ENCODE data around the gene ARHGAP24. TPM values are rescaled to one million over a fixed set of nuclear protein-coding genes. Genes with fewer than 3 reads are reported as not detected.

ARHGAP24 gene
- polyA plus RNA-seq, 2 of the 4 experiments (the other 2 are of a cell fraction), result 1.7 to 12.1 TPM

GRCh38 chr4:85979276-85979675, 504.3 kb downstream of the ARHGAP24 start:
- TF ChIP-seq KDM1A (IDR thresholded peaks at IDR 0.05; ENCODE audit: low read depth) (no peak), HEYL (CRISPR knock-in tag; IDR thresholded peaks at IDR 0.05) (no peak), MAFK (IDR thresholded peaks at IDR 0.05; ENCODE audit: partially characterized antibody) (no peak), GATA3 (IDR thresholded peaks at IDR 0.05; ENCODE audit: borderline replicate concordance) (no peak), ESRRA (IDR thresholded peaks at IDR 0.05; ENCODE audit: borderline replicate concordance, low read length) (no peak), RFX5 (IDR thresholded peaks at IDR 0.05) (no peak), JUNB (IDR thresholded peaks at IDR 0.05) (no peak), ZFP36 (IDR thresholded peaks at IDR 0.05; ENCODE audit: borderline replicate concordance, partially characterized antibody) (no peak), PBX3 (IDR thresholded peaks at IDR 0.05) (no peak), NR3C1 (IDR thresholded peaks at IDR 0.05) (no peak), ELK1 (IDR thresholded peaks at IDR 0.05; ENCODE audit: low read depth, low read length) (no peak), TFCP2L1 (CRISPR knock-in tag; IDR thresholded peaks at IDR 0.05) (no peak), ZSCAN20 (CRISPR knock-in tag; IDR thresholded peaks at IDR 0.05) (no peak), FOSB (CRISPR knock-in tag; IDR thresholded peaks at IDR 0.05) (no peak), SMC3 (IDR thresholded peaks at IDR 0.05) (no peak), HES2 (IDR thresholded peaks at IDR 0.05) (no peak), KDM5A (IDR thresholded peaks at IDR 0.05) (no peak), ZNF302 (CRISPR knock-in tag; IDR thresholded peaks at IDR 0.05) (no peak), CHD2 (IDR thresholded peaks at IDR 0.05; ENCODE audit: low read length, partially characterized antibody) (no peak)
- TF ChIP-seq, protein P1, sequence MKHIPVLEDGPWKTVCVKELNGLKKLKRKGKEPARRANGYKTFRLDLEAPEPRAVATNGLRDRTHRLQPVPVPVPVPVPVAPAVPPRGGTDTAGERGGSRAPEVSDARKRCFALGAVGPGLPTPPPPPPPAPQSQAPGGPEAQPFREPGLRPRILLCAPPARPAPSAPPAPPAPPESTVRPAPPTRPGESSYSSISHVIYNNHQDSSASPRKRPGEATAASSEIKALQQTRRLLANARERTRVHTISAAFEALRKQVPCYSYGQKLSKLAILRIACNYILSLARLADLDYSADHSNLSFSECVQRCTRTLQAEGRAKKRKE (CRISPR knock-in tag; IDR thresholded peaks at IDR 0.05; ENCODE audit: low read depth), result no peak
- no peak for DNase-seq (ENCODE audit: low read depth in 1 of 2, low spot score in 1 of 2)
- no peak overlapping the region for H3K27ac ChIP-seq
- 62% methylated on average over 3 of the region's 3 CpGs for WGBS (ENCODE audit: missing lambda C conversion rate)
- H3K9me3 ChIP-seq, result no peaks in the 10 kb centered on the region
- no peak overlapping the region for H3K4me2 ChIP-seq
- ChIA-PET CTCF (interaction anchor here (1.5 kb wide), 1 partner anchor 182 kb away, joined by 6 read pairs; no protein-coding TSS in a partner anchor), POLR2A (no interaction called here)
- ATAC-seq, result no peak
- H3K4me3 ChIP-seq, result no peak overlapping the region
- H3K4me1 ChIP-seq, result no peaks in the 10 kb centered on the region
- no peak for FAIRE-seq

DNA sequence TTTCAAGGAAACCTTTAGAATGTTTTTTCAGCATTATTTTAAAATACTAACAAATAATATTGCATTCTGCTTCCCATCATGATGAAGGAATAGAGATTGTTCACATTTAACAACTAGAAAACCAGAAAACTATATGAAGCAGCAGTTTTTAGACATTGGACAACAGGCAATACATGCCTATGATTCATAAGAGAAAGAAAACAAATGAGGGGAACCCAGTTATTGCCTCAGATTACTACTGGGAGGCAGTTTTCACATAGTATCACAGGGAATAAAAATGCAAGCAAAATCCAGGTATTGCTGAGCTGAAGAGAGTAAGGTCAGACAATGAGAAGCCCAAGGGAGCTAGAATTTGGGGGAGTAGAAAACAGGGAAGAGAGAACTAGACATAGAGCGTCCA, 511.3 kb downstream of the ARHGAP24 start:
- ChIA-PET POLR2A (no interaction called here), CTCF (interaction anchor here (1.1 to 2.1 kb wide), 2 partner anchors 8 to 190 kb away, joined by 4 to 5 read pairs; no protein-coding TSS in a partner anchor)
- no peaks in the 10 kb centered on the region for H3K9me3 ChIP-seq
- no peak overlapping the region for H3K4me2 ChIP-seq
- no peak for TF ChIP-seq KDM5A (IDR thresholded peaks at IDR 0.05)
- no peak for TF ChIP-seq NR3C1 (IDR thresholded peaks at IDR 0.05)
- no peak for TF ChIP-seq POLR2A (IDR thresholded peaks at IDR 0.05; ENCODE audit: low read length)
- no peak for TF ChIP-seq CBX8 (IDR thresholded peaks at IDR 0.05)
- TF ChIP-seq SMC3 (IDR thresholded peaks at IDR 0.05), result no peak
- no peak for TF ChIP-seq JUN (IDR thresholded peaks at IDR 0.05)
- TF ChIP-seq, protein P2, sequence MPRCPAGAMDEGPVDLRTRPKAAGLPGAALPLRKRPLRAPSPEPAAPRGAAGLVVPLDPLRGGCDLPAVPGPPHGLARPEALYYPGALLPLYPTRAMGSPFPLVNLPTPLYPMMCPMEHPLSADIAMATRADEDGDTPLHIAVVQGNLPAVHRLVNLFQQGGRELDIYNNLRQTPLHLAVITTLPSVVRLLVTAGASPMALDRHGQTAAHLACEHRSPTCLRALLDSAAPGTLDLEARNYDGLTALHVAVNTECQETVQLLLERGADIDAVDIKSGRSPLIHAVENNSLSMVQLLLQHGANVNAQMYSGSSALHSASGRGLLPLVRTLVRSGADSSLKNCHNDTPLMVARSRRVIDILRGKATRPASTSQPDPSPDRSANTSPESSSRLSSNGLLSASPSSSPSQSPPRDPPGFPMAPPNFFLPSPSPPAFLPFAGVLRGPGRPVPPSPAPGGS (IDR thresholded peaks at IDR 0.05), result no peak
- TF ChIP-seq PHF8 (IDR thresholded peaks at IDR 0.05; ENCODE audit: borderline replicate concordance, low read depth), result no peak
- TF ChIP-seq ESRRA (IDR thresholded peaks at IDR 0.05; ENCODE audit: borderline replicate concordance, low read length), result no peak
- TF ChIP-seq HEYL (CRISPR knock-in tag; IDR thresholded peaks at IDR 0.05), result no peak
- TF ChIP-seq NPAS2 (CRISPR knock-in tag; IDR thresholded peaks at IDR 0.05; ENCODE audit: borderline replicate concordance), result no peak
- no peak for TF ChIP-seq ZNF302 (CRISPR knock-in tag; IDR thresholded peaks at IDR 0.05)
- no peak for TF ChIP-seq RARB (CRISPR knock-in tag; IDR thresholded peaks at IDR 0.05)
- TF ChIP-seq, protein P3, sequence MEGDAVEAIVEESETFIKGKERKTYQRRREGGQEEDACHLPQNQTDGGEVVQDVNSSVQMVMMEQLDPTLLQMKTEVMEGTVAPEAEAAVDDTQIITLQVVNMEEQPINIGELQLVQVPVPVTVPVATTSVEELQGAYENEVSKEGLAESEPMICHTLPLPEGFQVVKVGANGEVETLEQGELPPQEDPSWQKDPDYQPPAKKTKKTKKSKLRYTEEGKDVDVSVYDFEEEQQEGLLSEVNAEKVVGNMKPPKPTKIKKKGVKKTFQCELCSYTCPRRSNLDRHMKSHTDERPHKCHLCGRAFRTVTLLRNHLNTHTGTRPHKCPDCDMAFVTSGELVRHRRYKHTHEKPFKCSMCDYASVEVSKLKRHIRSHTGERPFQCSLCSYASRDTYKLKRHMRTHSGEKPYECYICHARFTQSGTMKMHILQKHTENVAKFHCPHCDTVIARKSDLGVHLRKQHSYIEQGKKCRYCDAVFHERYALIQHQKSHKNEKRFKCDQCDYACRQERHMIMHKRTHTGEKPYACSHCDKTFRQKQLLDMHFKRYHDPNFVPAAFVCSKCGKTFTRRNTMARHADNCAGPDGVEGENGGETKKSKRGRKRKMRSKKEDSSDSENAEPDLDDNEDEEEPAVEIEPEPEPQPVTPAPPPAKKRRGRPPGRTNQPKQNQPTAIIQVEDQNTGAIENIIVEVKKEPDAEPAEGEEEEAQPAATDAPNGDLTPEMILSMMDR (IDR thresholded peaks at IDR 0.05), result no peak
- no peak for TF ChIP-seq ELK1 (IDR thresholded peaks at IDR 0.05; ENCODE audit: low read depth, low read length)
- TF ChIP-seq CHD2 (IDR thresholded peaks at IDR 0.05; ENCODE audit: low read length, partially characterized antibody), result no peak
- WGBS (ENCODE audit: missing lambda C conversion rate), result 89% methylated on average over 1 of the region's 1 CpG
- DNase-seq (ENCODE audit: low read depth in 1 of 2, low spot score in 1 of 2) (no peak), ATAC-seq (no peak), FAIRE-seq (no peak)
- no peak overlapping the region for H3K4me3 ChIP-seq
- H3K4me1 ChIP-seq, result no peaks in the 10 kb centered on the region
- no peak overlapping the region for H3K27ac ChIP-seq

Measured in A549 (cell line).